Effector memory CD8-positive, alpha-beta T cell (primary cell): ENCODE measurements around the gene CCDC15.
A peak's percentile ranks its signal among the peaks of the same experiment; 100 is the strongest.

Experiments
- ATAC-seq: fragments of 150-1000 bp; cut with Tn5 transposase; replicated peaks from 2 replicates; pipeline ENCODE4 v1.10.0; 2021; ENCODE audit warnings: mild to moderate bottlenecking, moderate library complexity
- DNase-seq, 3 experiments: peaks; one replicate each; pipeline ENCODE4 v3.0.0; 2021
- H3K27ac Mint-ChIP-seq, 2 donors: one replicate each; pipeline ENCODE4 v1.8.0; 2022; ENCODE audit warnings: mild to moderate bottlenecking in 2 of 2, mixed read lengths in 2 of 2, moderate library complexity in 2 of 2
- H3K27me3 Mint-ChIP-seq, 2 donors: one replicate each; pipeline ENCODE4 v1.8.0; 2022; ENCODE audit warnings: mixed read lengths in 2 of 2
- H3K36me3 Mint-ChIP-seq: one replicate; pipeline ENCODE4 v1.8.0; 2022; ENCODE audit warnings: mild to moderate bottlenecking, moderate library complexity, mixed read lengths; ENCODE audit not compliant: insufficient read depth
- H3K4me1 Mint-ChIP-seq, 2 donors: one replicate each; pipeline ENCODE4 v1.8.0; 2022; ENCODE audit warnings: low read depth in 2 of 2, mixed read lengths in 2 of 2
- H3K4me3 Mint-ChIP-seq, 2 donors: one replicate each; pipeline ENCODE4 v1.8.0; 2022; ENCODE audit warnings: mild to moderate bottlenecking in 2 of 2, mixed read lengths in 2 of 2, moderate library complexity in 2 of 2
- H3K9me3 Mint-ChIP-seq, 2 donors: one replicate each; pipeline ENCODE4 v1.8.0; 2022; ENCODE audit warnings: mixed read lengths in 2 of 2
- total RNA-seq, 9 experiments: gene quantifications; one replicate each; lab custom pipeline; 2026; lab: John Stamatoyannopoulos, UW

Gene CCDC15
- 1.9 to 11.9 (median 5.9) reads per million in 9 experiments for total RNA-seq

- Mint-ChIP-seq H3K27ac (no peak within 1 kb of the TSS), H3K27me3 (no peaks in the 10 kb centered on the region)
Observed at GRCh38 chr11:124953753-124954589, at the start of gene CCDC15. Gene CCDC15, plus strand, starts transcription at chr11:124954202. Its CDS starts 531 bp downstream, at chr11:124954733.

GRCh38 chr11:124915541-124916369 lies 38.2 kb upstream of the CCDC15 start:
- peaks cover 0 to 3% of the 10 kb centered on the region in 2 donors for H3K9me3 Mint-ChIP-seq
- H3K36me3 Mint-ChIP-seq, result no peaks in the 10 kb centered on the region
- no peaks in the 10 kb centered on the region for H3K4me1 Mint-ChIP-seq
- DNase-seq (no peak), ATAC-seq (no peak)
- H3K27ac Mint-ChIP-seq, result peak overlapping the region in 1 of 2 donors; percentile 17
- peaks cover 0 to 29% of the 10 kb centered on the region in 2 donors for H3K27me3 Mint-ChIP-seq
- H3K4me3 Mint-ChIP-seq, result no peak overlapping the region

More at GRCh38 chr11:124953753-124954589, at the start of gene CCDC15:
- H3K4me3 Mint-ChIP-seq, result no peak within 1 kb of the TSS
- peak; percentile 97 for ATAC-seq
- peak; percentile 91 to 94 (median 93) for DNase-seq
- H3K4me1 Mint-ChIP-seq, result peaks cover 0 to 5% of the 10 kb centered on the region in 2 donors
- no peaks in the 10 kb centered on the region for H3K36me3 Mint-ChIP-seq
- no peaks in the 10 kb centered on the region for H3K9me3 Mint-ChIP-seq

GRCh38 chr11:124916370-124916710 lies 37.7 kb upstream of the CCDC15 start:
- ATAC-seq (no peak), DNase-seq (no peak)
- H3K27me3 Mint-ChIP-seq, result peaks cover 0 to 27% of the 10 kb centered on the region in 2 donors
- H3K4me3 Mint-ChIP-seq, result no peak overlapping the region
- H3K4me1 Mint-ChIP-seq, result no peaks in the 10 kb centered on the region
- peaks cover 0 to 3% of the 10 kb centered on the region in 2 donors for H3K9me3 Mint-ChIP-seq
- peak overlapping the region in 1 of 2 donors; percentile 17 for H3K27ac Mint-ChIP-seq
- no peaks in the 10 kb centered on the region for H3K36me3 Mint-ChIP-seq

- H3K9me3 Mint-ChIP-seq, result peaks cover 0 to 3% of the 10 kb centered on the region in 2 donors
- no peak overlapping the region for H3K27ac Mint-ChIP-seq
- no peaks in the 10 kb centered on the region for H3K36me3 Mint-ChIP-seq
- no peak for DNase-seq
- peaks cover 0 to 19% of the 10 kb centered on the region in 2 donors for H3K27me3 Mint-ChIP-seq
- no peak for ATAC-seq
- no peak overlapping the region for H3K4me3 Mint-ChIP-seq
- no peaks in the 10 kb centered on the region for H3K4me1 Mint-ChIP-seq
Observed at GRCh38 chr11:124917115-124917637, 36.8 kb upstream of the CCDC15 start.

GRCh38 chr11:124918950-124919349 lies 35.1 kb upstream of the CCDC15 start, which contains the start of gene HEPN1:
Gene HEPN1, plus strand, starts transcription at chr11:124919250.
- peaks cover 0 to 16% of the 10 kb centered on the region in 2 donors for H3K27me3 Mint-ChIP-seq
- H3K4me3 Mint-ChIP-seq, result peak within 1 kb of the TSS in 1 of 2 donors; percentile 18
- no peak within 1 kb of the TSS for H3K27ac Mint-ChIP-seq
- H3K9me3 Mint-ChIP-seq, result no peaks in the 10 kb centered on the region
- peaks cover 4 to 8% of the 10 kb centered on the region in 2 donors for H3K4me1 Mint-ChIP-seq
- ATAC-seq (no peak), DNase-seq (no peak)
- H3K36me3 Mint-ChIP-seq, result no peaks in the 10 kb centered on the region

GRCh38 chr11:124919898-124920297 lies 34.1 kb upstream of the CCDC15 start:
- Mint-ChIP-seq H3K27me3 (peaks cover 0 to 16% of the 10 kb centered on the region in 2 donors), H3K36me3 (no peaks in the 10 kb centered on the region)

GRCh38 chr11:124920356-124920755 lies 33.6 kb upstream of the CCDC15 start:
- no peaks in the 10 kb centered on the region for H3K36me3 Mint-ChIP-seq
- H3K4me3 Mint-ChIP-seq, result peak overlapping the region; percentile 21 to 56
- peaks cover 4 to 8% of the 10 kb centered on the region in 2 donors for H3K4me1 Mint-ChIP-seq
- H3K9me3 Mint-ChIP-seq, result no peaks in the 10 kb centered on the region
- ATAC-seq, result no peak
- H3K27me3 Mint-ChIP-seq, result peaks cover 0 to 16% of the 10 kb centered on the region in 2 donors
- no peak overlapping the region for H3K27ac Mint-ChIP-seq
- no peak for DNase-seq

More at GRCh38 chr11:124919898-124920297, 34.1 kb upstream of the CCDC15 start:
- peaks cover 4 to 8% of the 10 kb centered on the region in 2 donors for H3K4me1 Mint-ChIP-seq
- peak overlapping the region in 1 of 2 donors; percentile 18 for H3K4me3 Mint-ChIP-seq
- no peaks in the 10 kb centered on the region for H3K9me3 Mint-ChIP-seq
- no peak overlapping the region for H3K27ac Mint-ChIP-seq
- DNase-seq (no peak), ATAC-seq (no peak)

GRCh38 chr11:124920870-124921609 lies 33.0 kb upstream of the CCDC15 start:
- no peaks in the 10 kb centered on the region for H3K36me3 Mint-ChIP-seq
- H3K9me3 Mint-ChIP-seq, result no peaks in the 10 kb centered on the region
- H3K4me3 Mint-ChIP-seq, result peak overlapping the region; percentile 21 to 56
- peak; percentile 90 for ATAC-seq
- H3K4me1 Mint-ChIP-seq, result peaks cover 4 to 8% of the 10 kb centered on the region in 2 donors
- H3K27ac Mint-ChIP-seq, result no peak overlapping the region
- peak; percentile 61 to 71 (median 64) for DNase-seq
- H3K27me3 Mint-ChIP-seq, result peaks cover 0 to 14% of the 10 kb centered on the region in 2 donors

GRCh38 chr11:124922831-124923230 lies 31.2 kb upstream of the CCDC15 start:
- no peaks in the 10 kb centered on the region for H3K36me3 Mint-ChIP-seq
- no peaks in the 10 kb centered on the region for H3K9me3 Mint-ChIP-seq
- no peak overlapping the region for H3K27ac Mint-ChIP-seq
- H3K4me3 Mint-ChIP-seq, result no peak overlapping the region
- DNase-seq, result no peak
- no peak for ATAC-seq
- peaks cover 0 to 7% of the 10 kb centered on the region in 2 donors for H3K27me3 Mint-ChIP-seq
- peaks cover 4 to 8% of the 10 kb centered on the region in 2 donors for H3K4me1 Mint-ChIP-seq

- no peaks in the 10 kb centered on the region for H3K9me3 Mint-ChIP-seq
- no peak for ATAC-seq
- peaks cover 0 to 7% of the 10 kb centered on the region in 2 donors for H3K27me3 Mint-ChIP-seq
- H3K4me1 Mint-ChIP-seq, result peaks cover 4 to 8% of the 10 kb centered on the region in 2 donors
- no peak overlapping the region for H3K27ac Mint-ChIP-seq
- H3K36me3 Mint-ChIP-seq, result no peaks in the 10 kb centered on the region
- H3K4me3 Mint-ChIP-seq, result no peak overlapping the region
- DNase-seq, result no peak
Observed at GRCh38 chr11:124923296-124923695, 30.7 kb upstream of the CCDC15 start.

GRCh38 chr11:124928942-124929665 lies 24.9 kb upstream of the CCDC15 start:
- ATAC-seq (no peak), DNase-seq (no peak)
- no peak overlapping the region for H3K27ac Mint-ChIP-seq
- no peaks in the 10 kb centered on the region for H3K9me3 Mint-ChIP-seq
- no peaks in the 10 kb centered on the region for H3K27me3 Mint-ChIP-seq
- no peak overlapping the region for H3K4me3 Mint-ChIP-seq
- no peaks in the 10 kb centered on the region for H3K36me3 Mint-ChIP-seq
- peaks cover 0 to 3% of the 10 kb centered on the region in 2 donors for H3K4me1 Mint-ChIP-seq

- H3K4me1 Mint-ChIP-seq, result peaks cover 0 to 3% of the 10 kb centered on the region in 2 donors
- H3K4me3 Mint-ChIP-seq, result no peak overlapping the region
- H3K27ac Mint-ChIP-seq, result peak overlapping the region in 1 of 2 donors; percentile 10
- no peak for DNase-seq
- H3K9me3 Mint-ChIP-seq, result no peaks in the 10 kb centered on the region
- ATAC-seq, result no peak
- peaks cover 0 to 2% of the 10 kb centered on the region in 2 donors for H3K27me3 Mint-ChIP-seq
- H3K36me3 Mint-ChIP-seq, result no peaks in the 10 kb centered on the region
Observed at GRCh38 chr11:124930799-124931198, 23.2 kb upstream of the CCDC15 start.
